T-helper 22 cell (primary cell): ENCODE results near the gene MAGED4.
"Not testable (repeated sequence)": the region's sequence is repeated elsewhere in the genome, so short reads cannot be mapped to it uniquely, and the experiment has no call there.

Experiments
- DNase-seq: peaks from one replicate; pipeline ENCODE4 v3.0.0-alpha.2; 2020; ENCODE audit warnings: low read depth

MAGED4 gene

DNA sequence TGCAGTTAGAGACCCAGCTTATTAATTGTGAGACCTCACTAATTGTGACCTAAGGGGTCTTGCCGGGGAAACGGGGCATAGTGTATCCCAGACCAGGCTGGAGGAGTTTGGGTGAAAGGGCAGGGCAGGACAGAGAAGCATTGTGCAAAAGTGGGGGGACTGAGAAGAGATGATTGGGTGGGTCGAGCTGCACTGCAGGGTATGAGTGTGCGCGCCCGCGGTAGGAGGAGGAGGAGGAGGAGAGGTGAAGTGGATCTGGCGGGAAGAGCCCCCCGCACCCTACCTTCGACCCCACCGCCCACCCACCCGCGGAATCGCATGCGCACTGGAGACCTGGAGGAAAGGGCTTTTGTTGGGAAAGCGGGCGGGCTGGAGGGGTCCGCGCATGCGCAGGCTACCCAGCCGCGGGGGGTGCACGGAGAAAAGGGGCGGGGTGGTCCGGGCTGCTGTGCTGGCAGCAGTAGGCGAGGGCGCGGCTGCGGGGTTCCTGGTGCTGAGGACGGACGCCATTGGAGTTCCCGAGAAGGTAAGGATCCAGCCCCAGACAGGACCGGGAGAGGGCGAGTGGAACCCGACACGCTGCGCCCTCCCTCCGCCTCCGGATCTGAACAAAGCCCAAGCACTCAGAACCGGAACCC lies at the start of gene MAGED4:
Gene MAGED4, plus strand, starts transcription at position 449 of the 638 bp plus-strand sequence. CDS start 1,035 bp downstream, outside the sequence.
- not testable (repeated sequence) for DNase-seq

DNA sequence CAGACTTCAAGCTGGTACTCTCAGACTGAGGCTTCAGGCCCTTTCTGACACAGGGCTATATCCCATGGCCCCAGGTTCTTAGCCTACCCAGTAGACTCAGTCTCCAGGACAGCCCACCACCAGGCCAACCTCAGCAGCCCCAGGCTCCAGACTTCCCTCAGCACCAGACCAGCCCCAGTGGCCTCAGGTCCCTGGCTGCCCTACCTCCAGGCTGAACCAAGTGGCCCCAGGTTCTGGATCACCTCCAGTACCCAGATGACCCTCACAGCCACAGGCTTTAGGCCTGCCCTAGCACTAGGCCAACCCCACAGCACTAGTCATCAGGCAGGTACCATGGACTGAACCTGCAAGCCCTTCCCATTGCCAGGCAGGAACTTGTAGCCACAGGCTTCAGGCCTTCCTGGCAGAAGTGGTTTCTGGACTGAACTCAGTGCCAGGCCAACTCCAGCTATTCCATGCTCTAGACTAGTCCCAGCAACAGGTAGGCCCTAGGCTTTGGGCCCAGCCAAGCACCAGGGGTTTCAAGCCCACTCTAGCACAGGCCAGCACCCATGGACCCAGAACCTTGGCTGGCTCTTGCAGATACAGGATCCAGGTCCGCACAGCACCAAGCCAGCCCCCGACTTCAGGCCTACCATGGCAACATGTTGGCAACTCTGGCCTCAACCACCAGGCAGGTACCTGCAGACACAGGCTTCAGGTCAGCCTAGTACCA lies 45.7 kb upstream of the MAGED4 start:
- DNase-seq: no peak

DNA sequence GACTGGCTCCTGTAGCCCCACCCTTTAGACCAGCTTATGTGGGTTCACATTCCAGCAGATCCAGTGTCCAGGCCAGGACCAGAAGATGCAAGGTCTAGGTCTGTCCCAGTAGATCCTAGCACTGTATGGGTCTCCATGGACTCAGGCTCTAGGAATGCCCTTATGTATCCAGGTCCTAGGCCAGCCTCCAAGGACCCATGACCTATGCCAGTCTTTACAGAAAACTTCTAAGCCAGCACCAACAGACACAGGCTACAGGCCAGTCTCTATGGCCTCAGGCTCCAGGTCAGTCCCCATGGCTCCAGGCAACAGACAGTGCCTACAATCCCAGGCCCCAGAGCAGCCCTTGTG lies 45.2 kb upstream of the MAGED4 start:
- no peak for DNase-seq

DNA sequence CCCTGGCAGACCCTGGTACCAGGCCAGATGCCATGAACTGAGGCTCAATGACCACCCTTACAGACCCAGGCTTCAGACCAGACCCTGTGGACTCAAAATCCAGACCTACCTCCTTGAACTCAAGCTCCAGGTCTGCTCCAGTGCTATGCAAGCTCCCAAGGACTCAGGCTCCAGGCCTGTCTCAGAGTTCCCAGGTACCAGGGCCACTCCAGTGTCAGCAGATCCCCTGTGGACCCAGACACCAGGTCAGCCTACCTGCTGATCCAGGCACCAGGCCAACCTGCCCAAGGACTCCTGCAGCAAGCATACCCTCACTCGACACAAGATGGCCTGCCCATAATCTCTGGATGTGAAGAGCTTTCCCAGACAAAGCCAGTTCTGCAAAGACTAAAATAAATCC lies 44.7 kb upstream of the MAGED4 start:
- no peak for DNase-seq

GRCh38 chrX:52150667-52151066 lies 34.0 kb upstream of the MAGED4 start:
- not testable (repeated sequence) for DNase-seq

GRCh38 chrX:52160140-52160539 lies 24.5 kb upstream of the MAGED4 start:
- not testable (repeated sequence) for DNase-seq

- no peak for DNase-seq
Observed at GRCh38 chrX:52166840-52167239, 17.8 kb upstream of the MAGED4 start.

GRCh38 chrX:52171055-52171454 lies 13.6 kb upstream of the MAGED4 start:
- not testable (repeated sequence) for DNase-seq

DNA sequence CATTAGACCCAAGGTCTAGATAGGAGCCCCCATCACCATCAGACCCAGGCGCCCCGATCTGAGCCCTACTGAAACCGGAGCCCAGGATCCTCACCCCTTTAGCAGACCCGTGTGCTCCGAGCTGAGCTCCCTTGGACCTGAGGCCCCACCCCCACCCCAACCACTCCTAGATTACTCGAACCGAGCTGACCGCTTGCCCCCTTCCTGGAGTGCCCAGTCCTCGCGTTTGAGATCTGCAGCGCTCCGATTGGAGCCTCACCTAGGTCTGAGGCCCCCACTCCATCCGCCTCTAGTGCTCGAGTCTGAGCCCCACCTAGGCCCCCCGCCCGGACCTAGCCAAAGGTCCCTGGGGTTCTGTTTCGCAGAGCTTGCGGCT lies 378 bp downstream of the MAGED4 start:
- DNase-seq: not testable (repeated sequence)

DNA sequence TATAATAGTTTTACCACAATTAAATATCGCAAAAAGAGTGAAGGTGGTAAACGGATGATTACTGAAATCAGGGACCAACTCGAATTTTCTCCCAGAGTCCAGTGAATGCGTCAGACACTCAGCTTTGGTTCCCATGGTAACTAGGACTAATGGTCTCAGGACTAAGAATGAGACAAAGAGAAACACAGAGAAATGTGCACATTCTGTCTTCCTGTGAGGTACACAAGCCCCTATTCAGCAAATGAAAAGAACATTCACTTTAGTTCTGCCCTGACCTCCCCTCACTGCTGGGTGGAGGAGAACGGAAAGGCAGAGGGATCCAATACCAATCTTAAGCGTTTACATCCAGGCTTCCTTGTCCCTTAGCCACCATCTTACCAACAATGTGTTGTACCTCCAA lies 26.7 kb downstream of the MAGED4 start:
- not testable (repeated sequence) for DNase-seq

DNA sequence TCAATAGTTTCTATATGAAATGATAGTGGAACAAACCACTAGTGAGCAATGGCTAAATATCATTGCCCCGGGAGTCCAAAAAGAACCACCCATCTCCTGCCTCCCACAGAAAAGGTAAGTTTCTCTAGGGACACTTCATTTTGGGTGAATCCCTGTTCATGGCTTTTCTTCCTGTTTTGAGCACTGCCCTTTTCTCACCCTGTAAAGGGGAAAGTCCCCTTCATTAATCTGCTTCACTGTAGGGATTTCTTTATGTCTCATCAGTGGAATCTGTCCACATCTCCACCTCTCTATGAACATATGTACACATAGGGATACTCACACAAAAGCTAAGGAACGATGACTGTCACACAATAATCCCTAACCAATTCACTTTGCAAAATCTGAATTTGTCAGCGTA lies 28.6 kb downstream of the MAGED4 start:
- DNase-seq: no peak

DNA sequence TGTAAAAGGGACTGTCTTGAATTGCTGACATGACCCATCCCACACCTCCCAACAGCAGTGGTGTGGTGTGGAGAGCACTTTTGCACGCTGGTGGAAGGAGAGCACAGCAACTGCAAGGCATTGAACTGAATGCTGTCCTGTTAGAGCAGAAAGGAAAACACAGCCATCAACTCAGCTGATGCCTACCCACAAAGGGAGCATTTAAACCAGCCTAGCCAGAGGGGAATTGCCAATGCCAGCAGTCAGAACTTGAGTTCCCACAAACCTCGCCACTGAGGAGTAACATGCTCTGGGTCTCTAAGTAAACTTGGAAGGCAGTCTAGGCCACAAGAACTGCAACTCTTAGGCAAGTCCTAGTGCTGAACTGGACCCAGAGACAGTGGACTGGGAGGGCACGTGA lies 31.9 kb downstream of the MAGED4 start:
- DNase-seq: no peak

GRCh38 chrX:52217494-52218160 lies 32.9 kb downstream of the MAGED4 start:
- DNase-seq: no peak

DNA sequence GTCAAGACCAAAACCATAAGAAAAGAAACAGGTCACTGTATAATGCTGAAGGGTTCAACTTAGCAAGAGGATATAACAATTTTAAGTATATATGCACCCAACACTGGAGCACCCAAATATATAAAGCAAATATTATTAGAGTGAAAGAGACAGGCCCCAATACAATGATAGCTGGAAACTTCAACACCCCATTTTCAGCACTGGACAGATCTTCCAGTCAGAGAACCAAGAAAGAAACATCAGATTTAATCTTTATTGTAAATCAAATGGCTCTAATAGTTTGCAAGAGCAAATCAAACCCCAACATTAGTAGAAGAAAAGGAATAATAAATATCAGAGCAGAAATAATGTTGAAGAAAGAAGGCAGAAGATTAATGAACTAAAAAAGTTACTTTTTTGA lies 36.2 kb downstream of the MAGED4 start:
- no peak for DNase-seq
